ENCODE results near the gene ARHGAP36. TPM values are rescaled to one million over a fixed set of nuclear protein-coding genes. Genes with fewer than 3 reads are reported as not detected.

The ARHGAP36 gene
- total RNA-seq, 1 experiment from 2014 or later, result 0.37 TPM

GRCh38 chrX:131060147-131060546, 2.0 kb downstream of the ARHGAP36 start:
- Histone ChIP-seq H3K27me3 (ENCODE audit: insufficient read depth, low read length) (peaks cover 27% of the 10 kb centered on the region; the same call in 1 of the 2 replicates), H4K20me1 (ENCODE audit: control insufficient read depth, insufficient read depth, insufficient read length) (no peaks in the 10 kb centered on the region), H3K23ac (ENCODE audit: insufficient read length, low read depth, low read length) (no peak overlapping the region), H2BK120ac (ENCODE audit: low read depth, low read length, poor library complexity, severe bottlenecking) (no peak overlapping the region), H2BK12ac (ENCODE audit: insufficient read length, low read depth, low read length) (no peak overlapping the region), H3K4me1 (ENCODE audit: insufficient read depth, low read length) (peaks cover under 1% of the 10 kb centered on the region; the same call in 1 of the 2 replicates), H3K79me1 (ENCODE audit: insufficient read depth, low read depth, low read length, poor library complexity, severe bottlenecking) (no peaks in the 10 kb centered on the region), H3K23me2 (ENCODE audit: insufficient read length, low read depth, low read length, poor library complexity, severe bottlenecking) (peaks cover 6% of the 10 kb centered on the region), H2AFZ (ENCODE audit: low read length) (no peak overlapping the region), H3K9ac (ENCODE audit: extremely low read depth, insufficient read length, low read length) (no peak overlapping the region), H4K8ac (replicated peaks; ENCODE audit: insufficient read length, low read depth, low read length) (no peak overlapping the region), H3K56ac (ENCODE audit: insufficient read length, low read depth, low read length) (no peak overlapping the region), H4K5ac (ENCODE audit: insufficient read length, low read depth, low read length) (no peak overlapping the region), H3T11ph (ENCODE audit: low read length) (no peak overlapping the region), H2BK5ac (ENCODE audit: insufficient read length, low read length) (no peak overlapping the region), H4K91ac (ENCODE audit: insufficient read length, low read depth, low read length) (no peak overlapping the region), H2BK15ac (ENCODE audit: low read depth, low read length) (no peak overlapping the region), H2BK20ac (ENCODE audit: low read depth, low read length, poor library complexity, severe bottlenecking) (no peak overlapping the region), H3K9me3 (ENCODE audit: control insufficient read depth, low read depth, low read length) (no peaks in the 10 kb centered on the region), H3K79me2 (ENCODE audit: insufficient read depth, low read length) (no peaks in the 10 kb centered on the region), H3K27ac (ENCODE audit: insufficient read length, low read depth, low read length) (no peak overlapping the region), H2AK5ac (ENCODE audit: insufficient read length, low read length) (no peak overlapping the region), H3K14ac (ENCODE audit: insufficient read depth, low read length) (no peak overlapping the region), H3K4me2 (ENCODE audit: insufficient read depth, insufficient read length, low read length) (no peak overlapping the region), H3K18ac (ENCODE audit: insufficient read length, low read depth, low read length) (no peak overlapping the region), H3K4ac (ENCODE audit: low read depth, low read length) (no peak overlapping the region)
- Mint-ChIP-seq H3K4me1 (peaks cover 18 to 29% of the 10 kb centered on the region in 2 experiments), H3K4me3 (peak overlapping the region in 1 of 2 experiments; percentile 38; a peak in 1 of 5 replicates), H3K36me3 (ENCODE audit: insufficient read depth in 1 of 3, low read depth in 3 of 3) (no peaks in the 10 kb centered on the region), H3K27me3 (ENCODE audit: low read depth) (peaks cover 94% of the 10 kb centered on the region), H3K9me3 (no peaks in the 10 kb centered on the region), H3K27ac (no peak overlapping the region)
- WGBS (ENCODE audit: extremely low coverage, insufficient read length, low lambda C conversion rate), result 100% methylated on average over 2 of the region's 3 CpGs
- TF ChIP-seq, protein P1, sequence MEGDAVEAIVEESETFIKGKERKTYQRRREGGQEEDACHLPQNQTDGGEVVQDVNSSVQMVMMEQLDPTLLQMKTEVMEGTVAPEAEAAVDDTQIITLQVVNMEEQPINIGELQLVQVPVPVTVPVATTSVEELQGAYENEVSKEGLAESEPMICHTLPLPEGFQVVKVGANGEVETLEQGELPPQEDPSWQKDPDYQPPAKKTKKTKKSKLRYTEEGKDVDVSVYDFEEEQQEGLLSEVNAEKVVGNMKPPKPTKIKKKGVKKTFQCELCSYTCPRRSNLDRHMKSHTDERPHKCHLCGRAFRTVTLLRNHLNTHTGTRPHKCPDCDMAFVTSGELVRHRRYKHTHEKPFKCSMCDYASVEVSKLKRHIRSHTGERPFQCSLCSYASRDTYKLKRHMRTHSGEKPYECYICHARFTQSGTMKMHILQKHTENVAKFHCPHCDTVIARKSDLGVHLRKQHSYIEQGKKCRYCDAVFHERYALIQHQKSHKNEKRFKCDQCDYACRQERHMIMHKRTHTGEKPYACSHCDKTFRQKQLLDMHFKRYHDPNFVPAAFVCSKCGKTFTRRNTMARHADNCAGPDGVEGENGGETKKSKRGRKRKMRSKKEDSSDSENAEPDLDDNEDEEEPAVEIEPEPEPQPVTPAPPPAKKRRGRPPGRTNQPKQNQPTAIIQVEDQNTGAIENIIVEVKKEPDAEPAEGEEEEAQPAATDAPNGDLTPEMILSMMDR (conservative IDR thresholded peaks at IDR 0.05), result no peak
- DNase-seq, result no peak
